Transverse colon (tissue), 4 donors: Measurements from ENCODE around the gene CACNB2.
"Not testable (repeated sequence)": the region's sequence is repeated elsewhere in the genome, so short reads cannot be mapped to it uniquely, and the experiment has no call there.

Source experiments
- EP300 ChIP-seq: sonication (generic); formaldehyde crosslinking; IDR thresholded peaks from one replicate; pipeline ENCODE4 v1.6.1; 2017; ENCODE audit warnings: antibody characterized with exemption, low read depth
- POLR2A ChIP-seq: fragments of 450-650 bp; IDR thresholded peaks from one replicate; pipeline ENCODE4 v1.6.1; 2016; ENCODE audit warnings: antibody characterized with exemption, mild to moderate bottlenecking, moderate library complexity
- POLR2AphosphoS5 ChIP-seq, 3 donors: sonication (generic); formaldehyde crosslinking; IDR thresholded peaks; one replicate each; pipeline ENCODE4 v1.6.1; 2016; ENCODE audit warnings: antibody characterized with exemption in 3 of 3
- TF ChIP-seq, protein P1 (sequence below), 5 experiments: fragments of 200-600 bp in 3 of 5; fragments of 450-650 bp in 2 of 5; sonication (generic) in 3 of 5; IDR thresholded peaks; 1 replicate in 2 of 5; 2 replicates in 3 of 5; pipeline ENCODE4 v1.5.1; 2016 to 2017; ENCODE audit warnings: antibody characterized with exemption in 5 of 5, inconsistent platforms in 3 of 5, mild to moderate bottlenecking in 2 of 5, moderate library complexity in 1 of 5

DNA sequence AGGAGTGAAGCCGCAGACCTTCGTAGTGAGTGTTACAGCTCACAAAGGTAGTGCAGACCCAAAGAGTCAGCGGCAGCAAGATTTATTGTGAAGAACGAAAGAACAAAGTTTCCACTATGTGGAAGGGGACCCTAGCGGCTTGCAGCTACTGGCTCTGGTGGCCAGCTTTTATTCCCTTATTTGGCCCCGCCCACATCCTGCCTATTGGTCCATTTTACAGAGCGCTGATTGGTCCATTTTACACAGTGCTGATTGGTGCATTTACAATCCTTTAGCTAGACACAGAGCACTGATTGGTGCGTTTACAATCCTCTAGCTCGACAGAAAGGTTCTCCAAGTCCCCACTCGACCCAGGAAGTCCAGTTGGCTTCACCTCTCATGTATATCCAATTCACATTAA, 446.4 kb downstream of the CACNB2 start:
- not testable (repeated sequence) for TF ChIP-seq POLR2A; EP300; POLR2AphosphoS5 (IDR thresholded peaks at IDR 0.05)
- TF ChIP-seq, protein P1, sequence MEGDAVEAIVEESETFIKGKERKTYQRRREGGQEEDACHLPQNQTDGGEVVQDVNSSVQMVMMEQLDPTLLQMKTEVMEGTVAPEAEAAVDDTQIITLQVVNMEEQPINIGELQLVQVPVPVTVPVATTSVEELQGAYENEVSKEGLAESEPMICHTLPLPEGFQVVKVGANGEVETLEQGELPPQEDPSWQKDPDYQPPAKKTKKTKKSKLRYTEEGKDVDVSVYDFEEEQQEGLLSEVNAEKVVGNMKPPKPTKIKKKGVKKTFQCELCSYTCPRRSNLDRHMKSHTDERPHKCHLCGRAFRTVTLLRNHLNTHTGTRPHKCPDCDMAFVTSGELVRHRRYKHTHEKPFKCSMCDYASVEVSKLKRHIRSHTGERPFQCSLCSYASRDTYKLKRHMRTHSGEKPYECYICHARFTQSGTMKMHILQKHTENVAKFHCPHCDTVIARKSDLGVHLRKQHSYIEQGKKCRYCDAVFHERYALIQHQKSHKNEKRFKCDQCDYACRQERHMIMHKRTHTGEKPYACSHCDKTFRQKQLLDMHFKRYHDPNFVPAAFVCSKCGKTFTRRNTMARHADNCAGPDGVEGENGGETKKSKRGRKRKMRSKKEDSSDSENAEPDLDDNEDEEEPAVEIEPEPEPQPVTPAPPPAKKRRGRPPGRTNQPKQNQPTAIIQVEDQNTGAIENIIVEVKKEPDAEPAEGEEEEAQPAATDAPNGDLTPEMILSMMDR (IDR thresholded peaks at IDR 0.05), result not testable (repeated sequence)
